Esophagus muscularis mucosa (tissue), 4 donors: ENCODE data around the gene MAB21L1.

Experiments used
- CTCF ChIP-seq, 3 experiments: fragments of 200-600 bp in 2 of 3; fragments of 450-650 bp in 1 of 3; sonication (generic) in 2 of 3; IDR thresholded peaks; one replicate each; pipeline ENCODE4 v1.5.1; 2017 to 2019; ENCODE audit warnings: antibody characterized with exemption in 3 of 3, mild to moderate bottlenecking in 2 of 3, moderate library complexity in 1 of 3
- EP300 ChIP-seq: sonication (generic); formaldehyde crosslinking; IDR thresholded peaks from one replicate; pipeline ENCODE4 v1.6.1; 2017; ENCODE audit warnings: antibody characterized with exemption
- POLR2A ChIP-seq: fragments of 450-650 bp; IDR thresholded peaks from one replicate; pipeline ENCODE4 v1.6.1; 2017; ENCODE audit warnings: antibody characterized with exemption, moderate library complexity, mild to moderate bottlenecking, low read depth

GRCh38 chr13:35479706-35480105 is 3.2 kb upstream of the MAB21L1 start:
- TF ChIP-seq POLR2A, result no peak
- TF ChIP-seq CTCF (IDR thresholded peaks at IDR 0.05), result no peak
- TF ChIP-seq EP300, result no peak
